Measurements from ENCODE around the gene TLR5. TPM values are rescaled to one million over a fixed set of nuclear protein-coding genes. Genes with fewer than 3 reads are reported as not detected.

The TLR5 gene
- polyA plus RNA-seq, 1 of the 3 experiments (the other 2 are of a cell fraction) = not detected

- peak overlapping the region; percentile 45 to 58 for H3K4me3 ChIP-seq (ENCODE audit: low read depth in 2 of 2, low read length in 1 of 2)
- peak; percentile 77 for TF ChIP-seq RAD21 (IDR thresholded peaks at IDR 0.05; ENCODE audit: low read length)
- no peak for TF ChIP-seq POLR2AphosphoS5 (IDR thresholded peaks at IDR 0.05; ENCODE audit: low read depth, low read length)
- TF ChIP-seq JUND (IDR thresholded peaks at IDR 0.05) = no peak
- TF ChIP-seq, protein P1, sequence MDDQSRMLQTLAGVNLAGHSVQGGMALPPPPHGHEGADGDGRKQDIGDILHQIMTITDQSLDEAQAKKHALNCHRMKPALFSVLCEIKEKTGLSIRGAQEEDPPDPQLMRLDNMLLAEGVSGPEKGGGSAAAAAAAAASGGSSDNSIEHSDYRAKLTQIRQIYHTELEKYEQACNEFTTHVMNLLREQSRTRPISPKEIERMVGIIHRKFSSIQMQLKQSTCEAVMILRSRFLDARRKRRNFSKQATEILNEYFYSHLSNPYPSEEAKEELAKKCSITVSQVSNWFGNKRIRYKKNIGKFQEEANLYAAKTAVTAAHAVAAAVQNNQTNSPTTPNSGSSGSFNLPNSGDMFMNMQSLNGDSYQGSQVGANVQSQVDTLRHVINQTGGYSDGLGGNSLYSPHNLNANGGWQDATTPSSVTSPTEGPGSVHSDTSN (IDR thresholded peaks at IDR 0.05) = no peak
- TF ChIP-seq USF2 (IDR thresholded peaks at IDR 0.05; ENCODE audit: borderline replicate concordance, low read depth, low read length) = no peak
- TF ChIP-seq RCOR1 (IDR thresholded peaks at IDR 0.05; ENCODE audit: low read length) = no peak
- TF ChIP-seq YY1 (IDR thresholded peaks at IDR 0.05; ENCODE audit: low read depth) = no peak
- TF ChIP-seq REST (IDR thresholded peaks at IDR 0.05; ENCODE audit: low read depth, low read length) = no peak
- TF ChIP-seq SMC3 (IDR thresholded peaks at IDR 0.05; ENCODE audit: low read depth, low read length) = peak; percentile 91
- TF ChIP-seq ELF1 (IDR thresholded peaks at IDR 0.05) = 0 out of 2 replicates have a peak, but pooled peaks have one; percentile 5
- TF ChIP-seq CTCF (IDR thresholded peaks at IDR 0.05) = peak; percentile 95
- TF ChIP-seq NRF1 (IDR thresholded peaks at IDR 0.05; ENCODE audit: low read depth, low read length) = peak; percentile 53
- peak; percentile 50 for TF ChIP-seq CHD2 (IDR thresholded peaks at IDR 0.05; ENCODE audit: low read length, partially characterized antibody)
- no peaks in the 10 kb centered on the region for H3K9me3 ChIP-seq
- no peaks in the 10 kb centered on the region for H3K79me2 ChIP-seq (ENCODE audit: insufficient read depth)
- H3K27ac ChIP-seq (ENCODE audit: low read depth in 2 of 2, low read length in 1 of 2) = no peak overlapping the region
- no peaks in the 10 kb centered on the region for H3F3A ChIP-seq (replicated peaks; ENCODE audit: insufficient read depth)
- peaks cover 10 to 16% of the 10 kb centered on the region in 2 experiments; a peak in 3 of 4 replicates for H3K4me1 ChIP-seq (ENCODE audit: control insufficient read depth in 1 of 2, insufficient read depth in 2 of 2, low read depth in 1 of 2, low read length in 1 of 2)
- WGBS (ENCODE audit: low lambda C conversion rate) = 4% methylated on average over 22 of the region's 23 CpGs
- H3K27me3 ChIP-seq (ENCODE audit: insufficient read depth) = peaks cover 29% of the 10 kb centered on the region
- peak; percentile 93 for DNase-seq
- peak overlapping the region; percentile 91 for H3K4me2 ChIP-seq
- no peaks in the 10 kb centered on the region for H4K20me1 ChIP-seq (ENCODE audit: insufficient read depth)
- no peak overlapping the region for H3K9ac ChIP-seq
- CTCF ChIA-PET = interaction anchor here (0.6 to 10.1 kb wide), 74 partner anchors 9 to 669 kb away, joined by 3 to 130 read pairs (median 4); partner anchors contain the start of genes SUSD4 and TLR5
- no peaks in the 10 kb centered on the region for H3K36me3 ChIP-seq (replicated peaks in 1 of 2; ENCODE audit: control insufficient read depth in 1 of 2, insufficient read depth in 2 of 2, low read length in 1 of 2)
- POLR2A ChIA-PET = no interaction called here
- H2AFZ ChIP-seq (ENCODE audit: low read depth) = peak overlapping the region; percentile 84
- no peaks in the 10 kb centered on the region for H3K9me2 ChIP-seq
Observed at GRCh38 chr1:223133824-223134435, 9.1 kb downstream of the TLR5 start.
